Neural cell (in vitro differentiated cells): ENCODE data around the gene ZBTB5.

ENCODE experiments used
- CTCF ChIP-seq: fragments of 450-650 bp; IDR thresholded peaks from 2 replicates; pipeline ENCODE4 v1.5.1; 2014; ENCODE audit warnings: antibody characterized with exemption, mild to moderate bottlenecking, moderate library complexity; ENCODE audit not compliant: poor library complexity, severe bottlenecking
- EP300 ChIP-seq: fragments of 450-650 bp; conservative IDR thresholded peaks from 2 replicates; pipeline ENCODE4 v1.6.1; 2014; ENCODE audit warnings: antibody characterized with exemption, mild to moderate bottlenecking, moderate library complexity; ENCODE audit not compliant: poor library complexity, severe bottlenecking
- EZH2 ChIP-seq: fragments of 200-600, 300-800 bp; shearing (Covaris generic), sonication (generic); IDR thresholded peaks from 2 replicates; pipeline ENCODE4 v1.6.1; 2014; ENCODE audit warnings: antibody characterized with exemption, low read length, borderline replicate concordance, mild to moderate bottlenecking; ENCODE audit not compliant: insufficient read depth, poor library complexity, severe bottlenecking
- POLR2AphosphoS5 ChIP-seq: IDR thresholded peaks from 2 replicates; pipeline ENCODE4 v1.6.1; 2012
- RAD21 ChIP-seq: fragments of 450-650 bp; conservative IDR thresholded peaks from 2 replicates; pipeline ENCODE4 v1.6.1; 2014; ENCODE audit warnings: antibody characterized with exemption, mild to moderate bottlenecking, moderate library complexity
- REST ChIP-seq: IDR thresholded peaks from 2 replicates; pipeline ENCODE4 v1.6.1; 2012; ENCODE audit warnings: borderline replicate concordance
- SMC3 ChIP-seq: fragments of 450-650 bp; conservative IDR thresholded peaks from 2 replicates; pipeline ENCODE4 v1.6.1; 2014; ENCODE audit warnings: antibody characterized with exemption, mild to moderate bottlenecking, moderate library complexity; ENCODE audit not compliant: poor library complexity
- TAF1 ChIP-seq: IDR thresholded peaks from 2 replicates; pipeline ENCODE4 v1.6.1; 2012; ENCODE audit warnings: low read depth

GRCh38 chr9:37509536-37509935, 44.3 kb upstream of the ZBTB5 start:
- TF ChIP-seq RAD21 (no peak), CTCF (no peak), EZH2 (no peak), REST (no peak), POLR2AphosphoS5 (no peak), SMC3 (no peak), EP300 (no peak), TAF1 (no peak)
